HG02943 (cell line): ENCODE results near the gene TDO2.
"Not testable (repeated sequence)": the region's sequence is repeated elsewhere in the genome, so short reads cannot be mapped to it uniquely, and the experiment has no call there.

ENCODE experiments used
- ATAC-seq: cut with Tn5 transposase; IDR thresholded peaks from one replicate; pipeline ENCODE4 v1.9.1; 2021; ENCODE audit warnings: mild to moderate bottlenecking, low read depth, moderate library complexity; ENCODE audit not compliant: unreplicated experiment

Gene TDO2

GRCh38 chr4:155906554-155907247 lies 3.2 kb downstream of the TDO2 start:
- no peak for ATAC-seq

GRCh38 chr4:155907556-155907955 lies 4.1 kb downstream of the TDO2 start:
- no peak for ATAC-seq

- no peak for ATAC-seq
Measured at GRCh38 chr4:155908187-155909139, 5.0 kb downstream of the TDO2 start.

- no peak for ATAC-seq
Measured at GRCh38 chr4:155909615-155910226, 6.2 kb downstream of the TDO2 start.

- no peak for ATAC-seq
Measured at GRCh38 chr4:155911905-155912304, 8.4 kb downstream of the TDO2 start.

GRCh38 chr4:155914782-155915181 lies 11.3 kb downstream of the TDO2 start:
- no peak for ATAC-seq

- ATAC-seq = no peak
Measured at GRCh38 chr4:155921597-155921996, 18.1 kb downstream of the TDO2 start.

GRCh38 chr4:155924637-155925036 lies 21.1 kb downstream of the TDO2 start:
- ATAC-seq = no peak

- no peak for ATAC-seq
Measured at GRCh38 chr4:155929833-155930232, 26.3 kb downstream of the TDO2 start.

GRCh38 chr4:155930330-155930729 lies 26.8 kb downstream of the TDO2 start:
- ATAC-seq = no peak

GRCh38 chr4:155931634-155932033 lies 28.1 kb downstream of the TDO2 start:
- ATAC-seq = no peak

GRCh38 chr4:155934634-155935033 lies 31.1 kb downstream of the TDO2 start:
- not testable (repeated sequence) for ATAC-seq

- ATAC-seq = no peak
Measured at GRCh38 chr4:155935389-155935986, 32.0 kb downstream of the TDO2 start.

GRCh38 chr4:155941085-155941790 lies 37.7 kb downstream of the TDO2 start:
- no peak for ATAC-seq

GRCh38 chr4:155941820-155942219 lies 38.3 kb downstream of the TDO2 start:
- no peak for ATAC-seq

GRCh38 chr4:155943605-155944291 lies 40.3 kb downstream of the TDO2 start:
- ATAC-seq = no peak

- no peak for ATAC-seq
Measured at GRCh38 chr4:155944516-155944915, 41.0 kb downstream of the TDO2 start.

- ATAC-seq = no peak
Measured at GRCh38 chr4:155946486-155946885, 43.0 kb downstream of the TDO2 start.

GRCh38 chr4:155948541-155948940 lies 45.0 kb downstream of the TDO2 start:
- no peak for ATAC-seq

GRCh38 chr4:155950461-155950860 lies 47.0 kb downstream of the TDO2 start:
- no peak for ATAC-seq
